Gastrocnemius medialis (tissue), 4 donors: ENCODE measurements around the gene OR5D13.

Experiments used
- POLR2A ChIP-seq, 2 donors: fragments of 450-650 bp; IDR thresholded peaks; one replicate each; pipeline ENCODE4 v1.6.1; 2017; ENCODE audit warnings: antibody characterized with exemption in 2 of 2, mild to moderate bottlenecking in 2 of 2, moderate library complexity in 2 of 2
- TF ChIP-seq, protein P1 (sequence below), 5 experiments: fragments of 450-650 bp in 3 of 5; fragments of 200-600 bp in 2 of 5; sonication (generic) in 2 of 5; IDR thresholded peaks in 4 of 5; conservative IDR thresholded peaks in 1 of 5; 1 replicate in 4 of 5; 2 replicates in 1 of 5; pipeline ENCODE4 v1.5.1; 2016 to 2019; ENCODE audit warnings: antibody characterized with exemption in 5 of 5, mild to moderate bottlenecking in 3 of 5, moderate library complexity in 3 of 5

GRCh38 chr11:55732936-55733335 is 40.3 kb upstream of the OR5D13 start:
- TF ChIP-seq, protein P1, sequence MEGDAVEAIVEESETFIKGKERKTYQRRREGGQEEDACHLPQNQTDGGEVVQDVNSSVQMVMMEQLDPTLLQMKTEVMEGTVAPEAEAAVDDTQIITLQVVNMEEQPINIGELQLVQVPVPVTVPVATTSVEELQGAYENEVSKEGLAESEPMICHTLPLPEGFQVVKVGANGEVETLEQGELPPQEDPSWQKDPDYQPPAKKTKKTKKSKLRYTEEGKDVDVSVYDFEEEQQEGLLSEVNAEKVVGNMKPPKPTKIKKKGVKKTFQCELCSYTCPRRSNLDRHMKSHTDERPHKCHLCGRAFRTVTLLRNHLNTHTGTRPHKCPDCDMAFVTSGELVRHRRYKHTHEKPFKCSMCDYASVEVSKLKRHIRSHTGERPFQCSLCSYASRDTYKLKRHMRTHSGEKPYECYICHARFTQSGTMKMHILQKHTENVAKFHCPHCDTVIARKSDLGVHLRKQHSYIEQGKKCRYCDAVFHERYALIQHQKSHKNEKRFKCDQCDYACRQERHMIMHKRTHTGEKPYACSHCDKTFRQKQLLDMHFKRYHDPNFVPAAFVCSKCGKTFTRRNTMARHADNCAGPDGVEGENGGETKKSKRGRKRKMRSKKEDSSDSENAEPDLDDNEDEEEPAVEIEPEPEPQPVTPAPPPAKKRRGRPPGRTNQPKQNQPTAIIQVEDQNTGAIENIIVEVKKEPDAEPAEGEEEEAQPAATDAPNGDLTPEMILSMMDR (IDR thresholded peaks at IDR 0.05 in 4 of 5, conservative IDR thresholded peaks at IDR 0.05 in 1 of 5), result no peak
- no peak for TF ChIP-seq POLR2A (IDR thresholded peaks at IDR 0.05)
